ENCODE data around the gene GNAI1. TPM values are rescaled to one million over a fixed set of nuclear protein-coding genes. Genes with fewer than 3 reads are reported as not detected.

Gene GNAI1
- total RNA-seq, 1 donor from 2014 or later = 25.6 TPM

GRCh38 chr7:80257756-80258155, 123.1 kb downstream of the GNAI1 start:
- Histone ChIP-seq H3K4me3 (ENCODE audit: low read length in 3 of 3) (no peak overlapping the region), H3K9me3 (ENCODE audit: control insufficient read depth in 3 of 3, low read length in 3 of 3) (no peaks in the 10 kb centered on the region), H3K27ac (ENCODE audit: low read depth, low read length) (no peak overlapping the region), H3K9ac (ENCODE audit: low read depth in 1 of 3, low read length in 3 of 3) (no peak overlapping the region), H3K36me3 (ENCODE audit: control insufficient read depth in 3 of 3, insufficient read depth in 3 of 3, low read length in 3 of 3) (no peaks in the 10 kb centered on the region), H3K4me1 (ENCODE audit: control insufficient read depth in 3 of 3, insufficient read depth in 3 of 3, low read length in 3 of 3) (no peaks in the 10 kb centered on the region), H3K27me3 (ENCODE audit: control insufficient read depth in 3 of 3, insufficient read depth in 3 of 3, low read length in 3 of 3) (no peaks in the 10 kb centered on the region)

GRCh38 chr7:80260606-80261005, 126.0 kb downstream of the GNAI1 start:
- no peaks in the 10 kb centered on the region for H3K9me3 ChIP-seq (ENCODE audit: control insufficient read depth in 3 of 3, low read length in 3 of 3)
- no peak overlapping the region for H3K27ac ChIP-seq (ENCODE audit: low read depth, low read length)

GRCh38 chr7:80263333-80263732, 128.7 kb downstream of the GNAI1 start:
- no peaks in the 10 kb centered on the region for H3K36me3 ChIP-seq (ENCODE audit: control insufficient read depth in 3 of 3, insufficient read depth in 3 of 3, low read length in 3 of 3)
- no peaks in the 10 kb centered on the region for H3K27me3 ChIP-seq (ENCODE audit: control insufficient read depth in 3 of 3, insufficient read depth in 3 of 3, low read length in 3 of 3)
- no peaks in the 10 kb centered on the region for H3K9me3 ChIP-seq (ENCODE audit: control insufficient read depth in 3 of 3, low read length in 3 of 3)
- H3K27ac ChIP-seq (ENCODE audit: low read depth, low read length) = no peak overlapping the region
- no peak overlapping the region for H3K9ac ChIP-seq (ENCODE audit: low read depth in 1 of 3, low read length in 3 of 3)
- no peak overlapping the region for H3K4me3 ChIP-seq (ENCODE audit: low read length in 3 of 3)
- H3K4me1 ChIP-seq (ENCODE audit: control insufficient read depth in 3 of 3, insufficient read depth in 3 of 3, low read length in 3 of 3) = no peaks in the 10 kb centered on the region

More at GRCh38 chr7:80260606-80261005, 126.0 kb downstream of the GNAI1 start:
- no peak overlapping the region for H3K4me3 ChIP-seq (ENCODE audit: low read length in 3 of 3)
- H3K9ac ChIP-seq (ENCODE audit: low read depth in 1 of 3, low read length in 3 of 3) = no peak overlapping the region
- H3K4me1 ChIP-seq (ENCODE audit: control insufficient read depth in 3 of 3, insufficient read depth in 3 of 3, low read length in 3 of 3) = no peaks in the 10 kb centered on the region
- H3K36me3 ChIP-seq (ENCODE audit: control insufficient read depth in 3 of 3, insufficient read depth in 3 of 3, low read length in 3 of 3) = no peaks in the 10 kb centered on the region
- H3K27me3 ChIP-seq (ENCODE audit: control insufficient read depth in 3 of 3, insufficient read depth in 3 of 3, low read length in 3 of 3) = no peaks in the 10 kb centered on the region

GRCh38 chr7:80263821-80264220, 129.2 kb downstream of the GNAI1 start:
- no peaks in the 10 kb centered on the region for H3K36me3 ChIP-seq (ENCODE audit: control insufficient read depth in 3 of 3, insufficient read depth in 3 of 3, low read length in 3 of 3)
- H3K4me1 ChIP-seq (ENCODE audit: control insufficient read depth in 3 of 3, insufficient read depth in 3 of 3, low read length in 3 of 3) = no peaks in the 10 kb centered on the region
- no peak overlapping the region for H3K4me3 ChIP-seq (ENCODE audit: low read length in 3 of 3)
- H3K27me3 ChIP-seq (ENCODE audit: control insufficient read depth in 3 of 3, insufficient read depth in 3 of 3, low read length in 3 of 3) = no peaks in the 10 kb centered on the region
- no peak overlapping the region for H3K27ac ChIP-seq (ENCODE audit: low read depth, low read length)
- H3K9me3 ChIP-seq (ENCODE audit: control insufficient read depth in 3 of 3, low read length in 3 of 3) = no peaks in the 10 kb centered on the region
- no peak overlapping the region for H3K9ac ChIP-seq (ENCODE audit: low read depth in 1 of 3, low read length in 3 of 3)

GRCh38 chr7:80264769-80265495, 130.3 kb downstream of the GNAI1 start:
- Histone ChIP-seq H3K4me1 (ENCODE audit: control insufficient read depth in 3 of 3, insufficient read depth in 3 of 3, low read length in 3 of 3) (no peaks in the 10 kb centered on the region), H3K9ac (ENCODE audit: low read depth in 1 of 3, low read length in 3 of 3) (no peak overlapping the region), H3K27me3 (ENCODE audit: control insufficient read depth in 3 of 3, insufficient read depth in 3 of 3, low read length in 3 of 3) (no peaks in the 10 kb centered on the region), H3K4me3 (ENCODE audit: low read length in 3 of 3) (no peak overlapping the region), H3K36me3 (ENCODE audit: control insufficient read depth in 3 of 3, insufficient read depth in 3 of 3, low read length in 3 of 3) (no peaks in the 10 kb centered on the region), H3K9me3 (ENCODE audit: control insufficient read depth in 3 of 3, low read length in 3 of 3) (no peaks in the 10 kb centered on the region), H3K27ac (ENCODE audit: low read depth, low read length) (no peak overlapping the region)

GRCh38 chr7:80272560-80273239, 138.1 kb downstream of the GNAI1 start:
- Histone ChIP-seq H3K4me1 (ENCODE audit: control insufficient read depth in 3 of 3, insufficient read depth in 3 of 3, low read length in 3 of 3) (no peaks in the 10 kb centered on the region), H3K4me3 (ENCODE audit: low read length in 3 of 3) (no peak overlapping the region), H3K27me3 (ENCODE audit: control insufficient read depth in 3 of 3, insufficient read depth in 3 of 3, low read length in 3 of 3) (no peaks in the 10 kb centered on the region), H3K9me3 (ENCODE audit: control insufficient read depth in 3 of 3, low read length in 3 of 3) (no peaks in the 10 kb centered on the region), H3K9ac (ENCODE audit: low read depth in 1 of 3, low read length in 3 of 3) (no peak overlapping the region), H3K36me3 (ENCODE audit: control insufficient read depth in 3 of 3, insufficient read depth in 3 of 3, low read length in 3 of 3) (no peaks in the 10 kb centered on the region), H3K27ac (ENCODE audit: low read depth, low read length) (no peak overlapping the region)

- H3K9ac ChIP-seq (ENCODE audit: low read depth in 1 of 3, low read length in 3 of 3) = no peak overlapping the region
- H3K9me3 ChIP-seq (ENCODE audit: control insufficient read depth in 3 of 3, low read length in 3 of 3) = no peaks in the 10 kb centered on the region
- no peaks in the 10 kb centered on the region for H3K27me3 ChIP-seq (ENCODE audit: control insufficient read depth in 3 of 3, insufficient read depth in 3 of 3, low read length in 3 of 3)
- H3K4me3 ChIP-seq (ENCODE audit: low read length in 3 of 3) = no peak overlapping the region
- no peaks in the 10 kb centered on the region for H3K36me3 ChIP-seq (ENCODE audit: control insufficient read depth in 3 of 3, insufficient read depth in 3 of 3, low read length in 3 of 3)
- no peaks in the 10 kb centered on the region for H3K4me1 ChIP-seq (ENCODE audit: control insufficient read depth in 3 of 3, insufficient read depth in 3 of 3, low read length in 3 of 3)
- H3K27ac ChIP-seq (ENCODE audit: low read depth, low read length) = no peak overlapping the region
Observed at GRCh38 chr7:80273327-80273726, 138.7 kb downstream of the GNAI1 start.

- H3K27ac ChIP-seq (ENCODE audit: low read depth, low read length) = no peak overlapping the region
- no peaks in the 10 kb centered on the region for H3K4me1 ChIP-seq (ENCODE audit: control insufficient read depth in 3 of 3, insufficient read depth in 3 of 3, low read length in 3 of 3)
Observed at GRCh38 chr7:80275192-80275605, 140.6 kb downstream of the GNAI1 start.

More at GRCh38 chr7:80275192-80275605, 140.6 kb downstream of the GNAI1 start:
- Histone ChIP-seq H3K9me3 (ENCODE audit: control insufficient read depth in 3 of 3, low read length in 3 of 3) (no peaks in the 10 kb centered on the region), H3K4me3 (ENCODE audit: low read length in 3 of 3) (no peak overlapping the region), H3K9ac (ENCODE audit: low read depth in 1 of 3, low read length in 3 of 3) (no peak overlapping the region), H3K27me3 (ENCODE audit: control insufficient read depth in 3 of 3, insufficient read depth in 3 of 3, low read length in 3 of 3) (no peaks in the 10 kb centered on the region), H3K36me3 (ENCODE audit: control insufficient read depth in 3 of 3, insufficient read depth in 3 of 3, low read length in 3 of 3) (no peaks in the 10 kb centered on the region)
